LoVo (cell line): ENCODE results near the gene NUBPL.
A peak's percentile ranks its signal among the peaks of the same experiment; 100 is the strongest.
"Not testable (repeated sequence)": the region's sequence is repeated elsewhere in the genome, so short reads cannot be mapped to it uniquely, and the experiment has no call there.

ENCODE experiments used
- DNase-seq: peaks from one replicate; pipeline ENCODE4 v3.0.0-alpha.2; 2016; ENCODE audit warnings: low spot score

The NUBPL gene

GRCh38 chr14:31677630-31678029, 116.4 kb downstream of the NUBPL start:
- no peak for DNase-seq

GRCh38 chr14:31678421-31679249, 117.4 kb downstream of the NUBPL start:
- DNase-seq, result no peak

GRCh38 chr14:31682768-31683167, 121.6 kb downstream of the NUBPL start:
- DNase-seq, result no peak

GRCh38 chr14:31687726-31688125, 126.5 kb downstream of the NUBPL start:
- DNase-seq, result no peak

GRCh38 chr14:31690056-31690455, 128.9 kb downstream of the NUBPL start:
- DNase-seq, result peak; percentile 1

GRCh38 chr14:31692376-31692781, 131.2 kb downstream of the NUBPL start:
- DNase-seq, result no peak

GRCh38 chr14:31696378-31696777, 135.2 kb downstream of the NUBPL start:
- no peak for DNase-seq

GRCh38 chr14:31699809-31700208, 138.6 kb downstream of the NUBPL start:
- DNase-seq, result no peak

GRCh38 chr14:31700282-31701074, 139.3 kb downstream of the NUBPL start:
- DNase-seq, result no peak

- DNase-seq, result no peak
These were observed 140.9 kb downstream of the NUBPL start for GRCh38 chr14:31702130-31702529.

- DNase-seq, result no peak
These were observed 141.9 kb downstream of the NUBPL start for GRCh38 chr14:31703056-31703455.

- no peak for DNase-seq
These were observed 144.5 kb downstream of the NUBPL start for GRCh38 chr14:31705731-31706130.

GRCh38 chr14:31708661-31709060, 147.5 kb downstream of the NUBPL start:
- DNase-seq, result not testable (repeated sequence)

GRCh38 chr14:31712244-31713127, 151.3 kb downstream of the NUBPL start:
- no peak for DNase-seq

GRCh38 chr14:31716208-31716607, 155.0 kb downstream of the NUBPL start:
- no peak for DNase-seq

GRCh38 chr14:31717294-31718085, 156.3 kb downstream of the NUBPL start:
- no peak for DNase-seq

- no peak for DNase-seq
These were observed 157.4 kb downstream of the NUBPL start for GRCh38 chr14:31718585-31718984.

GRCh38 chr14:31718985-31719384, 157.8 kb downstream of the NUBPL start:
- DNase-seq, result no peak

GRCh38 chr14:31726337-31726736, 165.1 kb downstream of the NUBPL start:
- DNase-seq, result no peak

- DNase-seq, result no peak
These were observed 166.6 kb downstream of the NUBPL start for GRCh38 chr14:31727797-31728196.

- no peak for DNase-seq
These were observed 179.5 kb downstream of the NUBPL start for GRCh38 chr14:31740688-31741087.
